ENCODE measurements around the gene FOXG1. TPM values are rescaled to one million over a fixed set of nuclear protein-coding genes. Genes with fewer than 3 reads are reported as not detected.

The FOXG1 gene
- polyA plus RNA-seq, 2 of the 4 experiments (the other 2 are of a cell fraction): 0.01 to 0.10 TPM

GRCh38 chr14:28771168-28771567 is 4.6 kb downstream of the FOXG1 start:
- no peak overlapping the region for H3K4me3 ChIP-seq
- CTCF ChIA-PET: interaction anchor here (0.9 kb wide), 1 partner anchor 14 kb away, joined by 3 read pairs; no protein-coding TSS in a partner anchor
- FAIRE-seq (no peak), DNase-seq (ENCODE audit: low read depth in 1 of 2, low spot score in 1 of 2) (no peak), ATAC-seq (no peak)
- H3K4me2 ChIP-seq: no peak overlapping the region
- POLR2A ChIA-PET: no interaction called here
- H3K27ac ChIP-seq: no peak overlapping the region
- no peak for TF ChIP-seq ZNF302 (CRISPR knock-in tag; IDR thresholded peaks at IDR 0.05)
- TF ChIP-seq BCL3 (IDR thresholded peaks at IDR 0.05): no peak
- no peak for TF ChIP-seq HDAC2 (IDR thresholded peaks at IDR 0.05)
- TF ChIP-seq JUN (IDR thresholded peaks at IDR 0.05): no peak
- no peak for TF ChIP-seq KDM1A (IDR thresholded peaks at IDR 0.05; ENCODE audit: low read depth)
- TF ChIP-seq HES2 (IDR thresholded peaks at IDR 0.05): no peak
- TF ChIP-seq ZSCAN20 (CRISPR knock-in tag; IDR thresholded peaks at IDR 0.05): no peak
- TF ChIP-seq MAX (IDR thresholded peaks at IDR 0.05): no peak
- TF ChIP-seq NFE2L2 (conservative IDR thresholded peaks at IDR 0.05; ENCODE audit: low read length): no peak
- TF ChIP-seq NR3C1 (IDR thresholded peaks at IDR 0.05): no peak
- TF ChIP-seq ZFP36 (IDR thresholded peaks at IDR 0.05; ENCODE audit: borderline replicate concordance, partially characterized antibody): no peak
- no peak for TF ChIP-seq HEYL (CRISPR knock-in tag; IDR thresholded peaks at IDR 0.05)
- no peak for TF ChIP-seq RARB (CRISPR knock-in tag; IDR thresholded peaks at IDR 0.05)
- no peak for TF ChIP-seq RNF2 (IDR thresholded peaks at IDR 0.05; ENCODE audit: borderline replicate concordance, low read depth)
- no peak for TF ChIP-seq MAZ (IDR thresholded peaks at IDR 0.05; ENCODE audit: borderline replicate concordance, low read depth, low read length)
- no peak for TF ChIP-seq ELK1 (IDR thresholded peaks at IDR 0.05; ENCODE audit: low read depth, low read length)
- no peak for TF ChIP-seq HOXB13 (CRISPR knock-in tag; IDR thresholded peaks at IDR 0.05; ENCODE audit: low read depth)
- TF ChIP-seq FOXS1 (CRISPR knock-in tag; IDR thresholded peaks at IDR 0.05): no peak
- no peak for TF ChIP-seq FOSB (CRISPR knock-in tag; IDR thresholded peaks at IDR 0.05)
- 7% methylated on average over 1 of the region's 1 CpG for WGBS (ENCODE audit: missing lambda C conversion rate)
- H3K4me1 ChIP-seq: no peaks in the 10 kb centered on the region
- H3K9me3 ChIP-seq: no peaks in the 10 kb centered on the region

- TF ChIP-seq HMGXB4 (CRISPR knock-in tag; IDR thresholded peaks at IDR 0.05; ENCODE audit: borderline replicate concordance) (no peak), CBX2 (IDR thresholded peaks at IDR 0.05; ENCODE audit: borderline replicate concordance, low read depth) (no peak), POLR2AphosphoS2 (conservative IDR thresholded peaks at IDR 0.05; ENCODE audit: low read length) (no peak), HOXA7 (CRISPR knock-in tag; IDR thresholded peaks at IDR 0.05) (no peak), ELK1 (IDR thresholded peaks at IDR 0.05; ENCODE audit: low read depth, low read length) (no peak)
- Histone ChIP-seq H3K4me2 (no peak overlapping the region), H3K4me1 (no peaks in the 10 kb centered on the region), H3K9me3 (no peaks in the 10 kb centered on the region), H3K27ac (no peak overlapping the region), H3K4me3 (no peak overlapping the region)
- ATAC-seq (no peak), FAIRE-seq (no peak), DNase-seq (ENCODE audit: low read depth in 1 of 2, low spot score in 1 of 2) (no peak)
- WGBS (ENCODE audit: missing lambda C conversion rate): 52% methylated on average over 3 of the region's 3 CpGs
- CTCF ChIA-PET: interaction anchor here (1.3 to 2.9 kb wide), 2 partner anchors 17 to 1442 kb away, joined by 5 to 17 read pairs; no protein-coding TSS in a partner anchor
- POLR2A ChIA-PET: no interaction called here
Measured at GRCh38 chr14:28772613-28773012, 6.0 kb downstream of the FOXG1 start.
